Mesenteric fat pad (tissue), 1 donor: Measurements from ENCODE around the gene TCF7L1. TPM values are rescaled to one million over a fixed set of nuclear protein-coding genes. Genes with fewer than 3 reads are reported as not detected.

Source experiments
- DNase-seq: peaks from one replicate; pipeline ENCODE4 v3.0.0-alpha.2; 2020; ENCODE audit warnings: low spot score
- total RNA-seq: library from RNA; stranded (reverse); fragmentation: NEBNext Ultra II Directional; extraction: Animal tissue kit (Norgen Biotek cat#: 25700); gene quantifications from one replicate; pipeline ENCODE4 v1.2.1, GENCODE V29; 2021
- donor health status: DM: yes; HTN: yes; CAD: no.

Gene TCF7L1
- total RNA-seq, 1 donor from 2014 or later: 27.8 TPM

DNA sequence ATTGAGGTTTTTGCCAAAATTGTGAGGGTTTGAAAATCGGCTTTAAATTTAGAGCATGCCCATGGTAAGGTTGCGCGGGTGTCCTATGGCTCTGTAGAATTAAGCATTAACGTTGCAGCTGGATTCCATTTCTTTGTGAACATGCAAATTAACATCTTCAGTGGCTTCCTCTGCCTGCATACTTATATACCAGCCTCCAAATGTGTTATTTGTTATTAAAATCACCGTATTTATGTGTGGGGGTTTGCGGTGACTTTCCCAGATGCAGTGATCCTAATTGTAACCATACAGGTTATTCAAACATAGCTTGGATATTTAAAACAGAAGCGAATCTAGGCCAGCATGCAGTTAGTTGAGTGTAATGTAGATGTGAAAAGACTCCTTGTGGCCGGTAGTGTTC is 114.4 kb downstream of the TCF7L1 start:
- peak; percentile 6 for DNase-seq

DNA sequence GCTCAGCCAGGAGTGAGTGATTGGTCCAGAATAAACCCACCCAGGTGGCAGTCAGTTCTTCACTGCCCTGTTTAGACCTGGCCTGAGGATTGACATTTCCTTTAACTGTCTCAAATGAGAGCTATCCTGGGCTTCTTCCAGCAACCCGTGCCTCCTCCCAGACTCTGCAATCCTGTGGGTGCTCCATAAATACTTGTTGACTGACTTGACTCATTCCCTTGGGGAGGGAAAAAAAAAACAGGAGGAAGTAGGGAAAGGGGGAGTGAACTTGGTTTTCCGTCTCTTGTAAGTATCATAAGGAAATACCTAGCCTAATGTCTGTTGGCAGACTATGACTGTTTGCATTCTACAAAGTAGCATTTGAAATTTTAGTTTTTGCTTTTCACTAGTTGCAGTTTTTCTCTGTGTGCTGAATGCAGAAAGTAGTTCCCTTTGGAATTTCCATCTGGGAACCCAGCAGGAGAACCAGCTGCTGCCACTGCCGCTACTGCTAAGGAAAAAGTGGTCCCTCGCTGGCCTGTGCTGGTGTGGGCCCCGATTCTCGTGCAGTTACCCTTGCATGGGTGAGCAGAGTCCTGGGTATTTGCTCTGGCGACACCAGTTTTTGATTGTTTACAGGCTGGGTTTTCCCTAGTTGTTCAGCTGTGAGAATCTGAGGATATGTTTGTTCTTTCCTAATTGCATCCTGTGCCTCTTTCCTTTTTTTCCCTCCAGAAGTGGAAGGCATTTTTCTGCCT is 115.7 kb downstream of the TCF7L1 start:
- peak; percentile 51 for DNase-seq

DNA sequence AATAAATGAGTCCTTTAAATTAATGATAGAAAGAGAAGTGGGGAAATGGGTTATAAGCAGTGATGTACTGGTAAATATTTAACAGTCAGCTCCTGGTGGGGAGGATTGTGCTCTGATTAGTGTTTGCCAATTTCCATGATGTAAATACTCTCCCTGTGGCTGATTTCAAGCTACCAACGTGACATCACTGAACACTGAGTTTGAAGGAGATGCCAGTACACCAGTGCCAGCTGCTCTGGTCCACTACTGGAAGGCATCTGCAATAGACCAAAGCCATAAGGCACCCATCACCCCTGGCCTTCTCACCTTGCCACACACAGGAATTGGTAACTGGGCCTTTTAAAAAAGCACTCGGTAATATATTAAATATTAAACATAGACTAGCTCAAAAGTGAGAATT is 116.9 kb downstream of the TCF7L1 start:
- no peak for DNase-seq

DNA sequence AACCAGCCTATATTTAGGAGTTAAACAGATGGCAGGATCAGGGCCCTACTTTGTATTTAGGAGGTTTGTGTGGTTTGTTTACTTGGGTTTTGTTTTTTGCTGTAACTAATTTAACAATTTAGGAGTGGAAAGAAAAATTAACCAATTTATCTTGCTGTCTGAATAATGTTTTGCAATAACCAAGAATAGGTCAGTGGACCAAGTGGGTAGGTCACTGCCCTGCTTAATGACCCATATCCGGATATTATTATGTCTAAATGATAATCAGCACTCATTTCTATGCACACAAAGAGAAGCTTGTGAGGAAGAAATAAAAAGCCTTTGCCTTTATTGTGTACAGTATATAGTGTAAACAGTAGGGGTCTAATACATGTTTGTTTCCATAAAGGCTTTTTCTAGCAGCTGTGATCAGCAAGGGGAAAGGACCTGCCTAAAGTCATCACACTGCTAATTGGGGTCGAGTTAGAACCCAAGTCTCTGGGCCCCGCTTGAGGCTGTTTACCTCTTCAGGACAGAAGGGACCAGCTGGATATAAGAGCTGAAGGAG is 118.0 kb downstream of the TCF7L1 start:
- DNase-seq: no peak

DNA sequence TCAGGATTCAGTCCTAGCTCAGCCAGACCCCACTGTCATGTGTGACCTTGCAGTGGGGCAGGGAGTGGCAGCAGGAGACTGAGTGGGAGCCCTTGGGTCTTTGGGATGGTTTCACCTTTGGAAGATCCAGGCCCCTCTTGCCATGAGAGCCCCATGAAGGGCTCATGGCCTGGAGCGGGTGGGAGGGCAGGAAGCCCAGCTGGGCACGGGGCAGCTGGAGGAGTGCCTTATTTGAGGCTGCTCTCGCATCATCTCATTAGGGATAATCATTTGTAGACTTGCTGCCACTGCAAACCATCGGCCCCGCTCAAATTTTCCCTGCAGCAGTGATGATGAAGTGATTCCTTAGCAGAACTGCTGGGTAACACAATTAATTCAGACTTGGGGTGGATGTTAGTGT is 120.7 kb downstream of the TCF7L1 start:
- no peak for DNase-seq

DNA sequence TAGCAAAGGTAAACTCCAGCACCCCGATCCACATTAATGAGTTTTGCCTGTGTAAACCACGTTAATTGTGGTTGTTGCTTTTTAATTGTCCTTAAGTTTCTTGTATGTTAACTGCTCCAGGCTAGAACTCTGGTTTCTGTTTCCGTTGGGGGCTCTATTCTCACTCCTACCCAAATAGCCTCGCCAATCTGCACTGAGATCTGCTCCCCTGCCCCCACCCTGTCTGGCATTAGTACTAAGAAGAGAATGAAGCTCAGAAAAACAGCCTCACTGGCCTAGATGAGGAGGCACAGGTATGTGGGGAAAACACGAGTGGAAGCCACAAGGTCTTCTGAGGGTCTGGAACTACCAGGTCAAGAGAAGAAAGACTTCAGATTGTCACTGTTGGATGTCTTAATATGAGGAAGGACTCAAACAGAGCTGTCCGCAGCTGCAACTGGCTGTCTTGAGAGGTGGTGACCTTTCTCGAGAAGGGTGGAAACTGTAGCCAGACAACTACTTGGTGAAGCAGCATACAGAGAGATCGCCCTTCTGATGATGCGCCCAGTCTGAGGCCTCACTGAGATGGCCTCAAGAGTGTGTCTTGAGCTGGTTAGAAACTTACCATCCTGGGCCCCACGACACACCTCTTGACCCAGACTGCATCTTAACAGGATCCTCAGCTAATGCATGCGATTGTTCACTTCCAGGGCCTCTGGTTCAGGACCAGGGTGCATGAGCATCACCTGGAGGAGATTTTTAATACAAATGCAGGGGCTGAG is 121.5 kb downstream of the TCF7L1 start:
- DNase-seq: no peak

DNA sequence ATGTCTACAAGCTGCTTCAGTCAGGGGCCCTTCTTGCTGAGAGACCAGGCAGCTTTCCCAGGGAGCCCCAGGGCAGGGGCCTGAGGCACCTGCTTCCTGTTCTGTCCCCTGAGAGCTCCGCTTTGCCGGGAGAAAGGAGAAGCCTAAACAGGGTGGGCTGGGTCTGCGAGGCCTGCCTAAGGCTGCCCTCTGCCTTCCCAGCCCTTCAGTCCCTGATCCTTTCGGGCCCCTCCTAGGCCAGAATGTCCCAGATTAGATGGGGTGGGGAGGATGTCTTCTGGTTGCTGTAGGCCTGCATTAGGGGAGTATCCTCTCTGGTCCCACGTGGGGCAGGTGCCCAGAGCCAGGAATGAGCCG is 122.2 kb downstream of the TCF7L1 start:
- DNase-seq: no peak

DNA sequence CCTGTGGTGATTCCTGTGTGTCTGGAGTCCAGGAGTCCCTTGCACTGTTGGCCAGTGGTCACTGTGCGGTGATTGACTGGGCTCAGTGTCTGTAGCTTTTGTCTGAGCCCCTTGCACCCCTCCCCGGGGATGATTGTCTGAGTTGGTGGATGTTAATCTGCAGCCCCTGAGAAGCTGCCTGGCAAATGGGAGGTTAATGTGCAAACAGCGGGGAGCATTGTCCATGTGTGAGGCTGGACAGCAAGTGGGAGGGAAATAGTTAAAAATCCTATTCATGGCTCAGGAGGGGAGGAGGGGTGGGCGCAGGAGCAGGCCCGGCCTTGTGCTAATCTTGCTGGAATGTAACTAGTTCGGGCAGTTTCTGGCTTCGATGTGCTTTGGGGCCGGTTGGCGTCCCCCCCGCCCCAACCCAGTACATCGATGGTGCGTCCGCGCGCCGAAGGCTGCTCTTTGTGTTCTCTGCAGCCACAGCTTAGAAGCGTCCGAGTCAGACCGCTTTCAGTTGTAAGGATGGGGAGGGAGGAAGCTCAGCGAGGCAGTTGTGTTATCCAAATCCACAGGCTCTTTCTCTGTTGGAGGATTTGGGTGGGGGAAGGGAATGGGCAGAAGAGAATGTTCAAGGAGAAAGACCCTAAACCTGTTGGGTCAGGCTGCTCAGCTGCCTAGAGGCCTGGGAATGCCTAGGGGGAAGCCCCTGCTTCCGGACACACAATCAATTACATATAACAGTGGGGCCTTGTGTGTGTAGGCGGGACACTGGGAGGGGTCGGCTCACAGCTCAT is 122.8 kb downstream of the TCF7L1 start:
- no peak for DNase-seq

DNA sequence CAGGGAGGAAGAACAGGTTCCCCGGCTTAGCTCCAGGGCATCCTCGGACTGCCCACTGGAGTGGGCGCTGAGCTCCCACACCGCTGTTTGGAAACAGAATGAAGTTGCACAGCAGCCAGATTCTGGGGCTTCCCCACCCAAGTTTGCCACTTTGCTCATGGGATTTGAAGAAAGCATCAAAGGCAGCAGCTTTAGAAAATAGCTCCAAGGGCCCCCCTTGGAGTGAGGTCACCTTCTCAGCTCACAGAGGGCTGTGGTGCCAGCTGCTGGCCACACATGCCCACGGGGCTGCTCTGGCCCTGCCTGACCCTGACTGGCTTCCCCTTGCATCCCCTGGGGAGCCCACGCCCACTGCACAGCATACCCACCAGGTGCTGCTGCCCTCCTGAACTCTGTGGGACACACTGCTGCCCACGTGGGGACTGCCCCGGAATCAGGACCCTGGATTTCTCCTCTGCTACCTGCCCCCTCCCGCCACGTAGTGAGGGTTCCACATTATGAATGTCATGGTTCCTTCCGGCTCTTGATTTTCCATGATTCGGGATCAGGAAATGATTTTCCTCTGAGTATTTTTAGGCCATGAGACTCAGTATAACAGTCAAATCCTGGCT is 124.3 kb downstream of the TCF7L1 start:
- no peak for DNase-seq

DNA sequence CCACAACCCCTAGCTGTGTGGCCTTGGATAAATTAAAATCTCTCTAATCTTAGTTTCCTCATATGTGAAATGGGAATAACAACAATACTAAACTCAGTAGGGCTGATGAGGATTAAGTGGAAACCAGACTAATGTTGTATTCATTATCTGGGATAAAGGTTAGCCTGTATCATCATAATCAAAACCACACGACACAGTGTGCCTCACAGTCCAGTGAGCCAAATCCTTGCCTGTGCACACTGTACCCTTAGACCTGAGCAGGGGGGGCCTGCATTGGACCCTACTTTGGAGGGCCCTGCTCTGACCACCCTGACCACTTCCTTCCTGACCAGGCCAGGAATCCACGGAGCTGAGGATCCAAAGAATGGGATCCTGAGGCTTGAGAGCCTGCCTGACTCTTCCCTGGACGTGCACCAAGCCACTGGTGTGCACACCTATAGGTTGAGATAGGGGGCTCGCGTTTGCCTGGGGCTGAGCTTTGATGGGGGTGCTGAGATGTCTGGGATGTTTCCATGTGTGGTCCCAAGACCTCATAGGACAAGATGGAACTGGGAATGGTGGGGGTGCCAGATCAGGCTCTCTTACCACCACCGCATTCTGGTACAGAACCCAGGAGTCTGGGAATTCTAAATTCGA is 124.9 kb downstream of the TCF7L1 start:
- DNase-seq: no peak

DNA sequence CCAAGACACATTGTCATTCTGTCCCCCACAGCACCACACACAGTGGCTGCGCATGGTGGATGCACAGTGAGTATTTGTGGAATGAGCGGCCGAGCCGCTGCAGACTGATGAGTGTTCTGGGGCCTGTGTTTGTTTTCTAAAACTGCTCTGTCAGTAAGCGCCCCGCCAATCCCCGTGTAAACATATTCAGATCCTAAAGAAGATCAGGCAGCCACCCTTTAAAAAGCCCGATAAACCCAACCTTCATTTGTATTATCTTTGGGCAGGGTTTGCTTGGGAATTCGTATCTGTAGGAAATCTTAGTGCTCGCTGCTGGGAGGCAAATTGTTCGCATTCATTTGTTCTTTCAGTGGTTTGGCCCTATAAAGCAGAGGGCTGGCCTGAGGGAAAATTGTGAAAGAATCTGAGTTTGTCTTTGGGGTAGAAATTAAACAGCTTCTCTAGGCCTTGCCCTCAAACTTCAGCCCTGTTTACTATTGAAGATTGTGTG is 126.0 kb downstream of the TCF7L1 start:
- no peak for DNase-seq

DNA sequence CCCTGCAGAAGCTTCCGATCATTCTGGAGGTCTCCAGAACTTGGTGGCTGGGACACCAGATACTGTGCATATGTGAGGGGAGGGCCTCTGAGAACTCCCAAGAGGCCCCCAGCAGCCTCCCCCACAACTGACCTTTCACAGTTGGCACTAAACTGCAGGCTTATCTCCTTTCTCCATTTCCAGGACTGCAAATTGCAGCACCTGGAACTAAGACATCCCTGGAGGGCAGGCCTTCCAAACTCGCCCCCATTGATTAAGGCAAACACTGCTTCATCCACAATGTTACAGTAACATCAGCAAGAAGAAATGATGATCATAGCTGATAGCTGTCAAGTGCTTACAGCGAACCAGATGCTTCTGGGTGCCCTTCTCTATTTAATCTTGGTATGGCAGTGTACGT is 126.7 kb downstream of the TCF7L1 start:
- DNase-seq: no peak

DNA sequence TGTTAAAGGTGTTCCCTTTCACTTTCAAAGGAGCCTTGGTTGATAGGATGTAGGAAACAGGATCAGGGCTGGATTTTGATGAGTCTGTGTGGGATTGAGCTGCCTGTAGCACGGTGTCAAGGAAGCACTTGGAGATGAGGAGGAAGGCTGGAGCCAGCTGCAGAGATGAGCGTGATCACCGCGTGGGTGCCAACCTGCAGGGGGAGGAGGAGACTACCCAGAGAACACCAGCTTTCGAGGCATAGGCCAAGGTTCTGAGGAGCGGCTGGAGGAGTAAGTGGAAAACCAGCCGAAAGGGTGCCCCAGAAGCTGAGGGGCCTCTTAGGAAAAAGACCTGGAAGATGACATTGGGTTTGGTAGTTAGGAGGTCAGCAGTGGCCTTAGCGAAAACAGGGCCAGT is 130.4 kb downstream of the TCF7L1 start:
- no peak for DNase-seq

DNA sequence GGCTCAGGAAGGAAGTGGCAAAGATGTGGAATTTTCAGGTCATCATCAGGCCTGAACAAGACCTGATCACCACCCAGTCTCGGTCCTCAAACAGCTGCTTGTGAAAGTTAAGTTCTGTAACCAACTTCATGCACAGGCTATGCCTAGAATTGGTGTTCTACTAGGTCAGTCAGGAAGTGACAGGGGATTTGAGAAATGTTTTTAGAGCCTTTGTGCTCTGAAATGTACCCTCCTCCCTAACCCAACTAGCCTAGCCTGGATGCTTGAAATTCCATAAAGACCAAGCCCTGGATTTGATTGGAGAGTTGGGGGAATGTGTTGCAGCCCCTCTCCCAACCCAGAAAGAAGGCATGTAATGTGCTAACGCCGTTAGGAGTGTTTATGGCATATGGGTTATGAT is 131.3 kb downstream of the TCF7L1 start:
- DNase-seq: peak; percentile 3

DNA sequence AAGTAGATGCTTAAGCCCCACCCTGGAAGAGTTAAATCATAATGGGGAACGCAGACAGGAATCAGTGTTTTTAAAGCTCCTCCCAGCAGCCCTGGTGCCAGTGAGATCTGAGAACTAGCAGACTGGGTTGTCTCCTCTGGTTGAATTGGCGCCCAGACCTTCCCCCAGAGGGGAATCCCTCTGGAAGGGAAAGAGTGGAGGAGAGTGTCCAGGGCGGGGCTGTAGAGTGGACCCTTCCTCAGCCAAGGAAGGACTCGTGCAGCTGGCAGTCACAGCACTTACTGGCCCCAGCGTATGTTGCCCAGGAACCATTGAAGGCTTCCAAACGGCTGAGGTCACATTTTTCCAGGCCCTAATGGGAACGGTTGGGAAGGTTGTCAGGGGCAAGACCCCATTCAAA is 132.1 kb downstream of the TCF7L1 start:
- DNase-seq: peak; percentile 89

DNA sequence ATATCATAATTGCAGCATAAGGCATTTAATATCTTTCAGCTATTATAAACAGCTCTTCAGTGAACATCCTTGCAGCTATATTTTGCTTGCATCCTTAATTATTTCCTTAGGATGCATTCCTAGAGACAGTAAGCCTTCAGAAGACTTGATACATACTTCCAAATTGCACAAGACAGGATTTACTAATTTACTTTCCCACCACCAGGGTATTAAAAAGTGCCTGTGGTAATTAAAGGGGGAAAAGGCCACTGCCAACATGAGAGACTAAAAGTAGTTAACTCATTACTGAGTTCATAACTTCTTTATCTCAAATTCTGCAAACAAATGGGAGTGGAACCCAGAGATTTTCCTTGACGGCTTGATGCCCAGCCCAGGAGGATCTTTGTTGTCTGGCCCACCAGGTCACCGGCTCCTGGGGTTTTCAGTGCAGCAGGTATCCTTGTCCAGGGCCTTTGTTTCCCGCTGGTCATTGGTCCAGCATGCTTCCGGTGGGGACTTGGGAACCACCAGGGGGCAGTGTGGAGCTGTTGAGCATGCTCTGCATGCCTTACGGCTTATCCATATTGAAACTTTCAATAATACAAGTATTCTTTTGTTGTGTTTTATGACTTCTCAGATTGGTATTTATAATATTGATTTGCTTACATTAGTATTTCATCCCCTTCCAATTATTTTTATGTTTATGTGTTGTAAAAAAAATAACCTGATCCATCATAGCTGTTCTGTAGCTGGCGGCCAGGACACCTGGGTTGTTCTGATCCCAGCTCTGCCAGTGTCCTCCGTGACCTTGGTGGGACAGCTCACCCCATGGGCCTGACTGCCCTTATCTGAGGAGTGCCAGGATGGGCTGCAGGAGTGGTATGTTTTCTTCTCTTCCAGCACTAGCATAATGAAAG is 133.2 kb downstream of the TCF7L1 start:
- no peak for DNase-seq

DNA sequence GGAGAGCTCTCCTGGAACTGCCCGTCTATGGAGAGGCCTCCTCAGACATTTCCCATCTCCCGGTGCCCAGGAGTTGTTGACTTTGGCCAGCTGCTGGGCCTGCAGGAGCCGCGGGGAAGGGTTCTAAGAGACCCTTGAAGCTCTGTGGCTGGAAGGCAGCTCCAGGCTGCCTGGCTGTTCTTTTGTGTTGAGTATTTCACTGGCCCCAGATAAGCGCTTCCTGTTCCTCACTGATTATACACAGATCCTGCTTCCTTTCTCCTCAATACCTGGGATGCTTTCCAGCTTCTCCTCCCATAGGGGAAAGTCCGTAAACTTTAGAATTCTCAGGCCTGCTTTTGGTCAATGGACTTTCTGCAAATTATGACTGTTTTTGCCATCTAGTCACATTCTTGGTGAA is 136.8 kb downstream of the TCF7L1 start:
- no peak for DNase-seq

DNA sequence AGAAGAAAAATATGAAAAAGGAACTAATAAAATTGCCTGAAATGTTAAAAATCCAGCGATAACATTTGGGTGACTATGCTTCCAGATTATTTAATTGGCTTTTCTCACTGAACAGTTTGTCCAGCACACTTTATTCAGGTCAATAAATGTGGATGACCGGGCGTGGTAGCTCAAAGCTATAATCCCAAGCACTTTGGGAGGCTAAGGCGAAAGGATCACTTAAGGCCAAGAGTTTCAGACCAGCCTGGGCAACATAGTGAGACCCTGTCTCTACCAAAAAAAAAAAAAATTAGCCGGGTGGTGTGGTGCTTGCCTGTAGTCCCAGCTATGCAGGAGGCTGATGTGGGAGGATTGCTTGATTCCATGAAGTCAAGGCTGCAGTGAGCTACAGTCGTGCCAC is 139.2 kb downstream of the TCF7L1 start:
- DNase-seq: no peak
